Astrocyte (in vitro differentiated cells and primary cell): ENCODE results near the gene CERKL. TPM values are rescaled to one million over a fixed set of nuclear protein-coding genes. Genes with fewer than 3 reads are reported as not detected.

Experiments
- DNase-seq: peaks from one replicate; pipeline ENCODE4 v3.0.0-alpha.2; 2010; ENCODE audit warnings: low read depth
- FAIRE-seq: peaks from 2 replicates; lab custom pipeline; 2011; peaks lifted over from hg19 to GRCh38; lab: Jason Lieb, UNC
- H2AFZ ChIP-seq: 2 replicates; pipeline ENCODE4 v1.6.0; 2012; ENCODE audit warnings: low read depth, low read length, inconsistent platforms
- H3K27ac ChIP-seq: 2 replicates; pipeline ENCODE4 v1.5.1; 2011; ENCODE audit warnings: low read depth, low read length, inconsistent platforms
- H3K27me3 ChIP-seq: 2 replicates; pipeline ENCODE4 v1.6.0; 2011; ENCODE audit warnings: low read length, inconsistent platforms; ENCODE audit not compliant: insufficient read depth
- H3K36me3 ChIP-seq: 2 replicates; pipeline ENCODE4 v1.5.1; 2011; ENCODE audit warnings: low read length, inconsistent platforms; ENCODE audit not compliant: insufficient read depth
- H3K4me1 ChIP-seq: 2 replicates; pipeline ENCODE4 v1.5.1; 2011; ENCODE audit warnings: low read length, inconsistent platforms; ENCODE audit not compliant: insufficient read depth
- H3K4me2 ChIP-seq: 2 replicates; pipeline ENCODE4 v1.6.0; 2012; ENCODE audit warnings: low read length, inconsistent platforms
- H3K4me3 ChIP-seq: 2 replicates; pipeline ENCODE4 v1.5.1; 2011; ENCODE audit warnings: low read depth, mild to moderate bottlenecking, low read length, inconsistent platforms; ENCODE audit not compliant: insufficient read depth
- H3K79me2 ChIP-seq: 2 replicates; pipeline ENCODE4 v1.6.0; 2012; ENCODE audit warnings: mild to moderate bottlenecking, low read length, inconsistent platforms; ENCODE audit not compliant: insufficient read depth
- H3K9ac ChIP-seq: 2 replicates; pipeline ENCODE4 v1.6.0; 2012; ENCODE audit warnings: mild to moderate bottlenecking, low read length, inconsistent platforms
- H3K9me3 ChIP-seq: 2 replicates; pipeline ENCODE4 v1.5.1; 2012; ENCODE audit warnings: low read depth, mild to moderate bottlenecking, low read length, inconsistent platforms; ENCODE audit not compliant: insufficient read depth
- H4K20me1 ChIP-seq: 2 replicates; pipeline ENCODE4 v1.6.0; 2012; ENCODE audit warnings: low read length, inconsistent platforms; ENCODE audit not compliant: insufficient read depth
- H3K27ac Mint-ChIP-seq: one replicate; pipeline ENCODE4 v1.8.0; 2021; ENCODE audit warnings: mild to moderate bottlenecking, mixed read lengths; ENCODE audit not compliant: unreplicated experiment
- H3K27me3 Mint-ChIP-seq: one replicate; pipeline ENCODE4 v1.8.0; 2021; ENCODE audit warnings: low read depth, mixed read lengths; ENCODE audit not compliant: unreplicated experiment
- H3K36me3 Mint-ChIP-seq: one replicate; pipeline ENCODE4 v1.8.0; 2021; ENCODE audit warnings: low read depth, mixed read lengths; ENCODE audit not compliant: unreplicated experiment
- H3K4me1 Mint-ChIP-seq: one replicate; pipeline ENCODE4 v1.8.0; 2021; ENCODE audit warnings: low read depth, mixed read lengths; ENCODE audit not compliant: unreplicated experiment
- H3K4me3 Mint-ChIP-seq: one replicate; pipeline ENCODE4 v1.8.0; 2021; ENCODE audit warnings: mild to moderate bottlenecking, moderate library complexity, mixed read lengths; ENCODE audit not compliant: unreplicated experiment
- H3K9me3 Mint-ChIP-seq: one replicate; pipeline ENCODE4 v1.8.0; 2021; ENCODE audit warnings: mild to moderate bottlenecking, mixed read lengths; ENCODE audit not compliant: unreplicated experiment
- CTCF ChIP-seq: IDR thresholded peaks from 2 replicates; pipeline ENCODE4 v1.5.1; 2011; ENCODE audit warnings: low read depth, mild to moderate bottlenecking, inconsistent platforms, low read length, moderate library complexity; ENCODE audit not compliant: insufficient read depth
- EZH2 ChIP-seq: IDR thresholded peaks from 2 replicates; pipeline ENCODE4 v1.6.1; 2012; ENCODE audit warnings: mild to moderate bottlenecking, low read length, inconsistent platforms; ENCODE audit not compliant: insufficient read depth
- total RNA-seq: library from RNA; stranded (reverse); gene quantifications from 2 replicates; pipeline ENCODE4 v1.2.1, GENCODE V29; 2021

The CERKL gene
- total RNA-seq, 1 donor from 2014 or later: 0.16 TPM

- peaks cover 35% of the 10 kb centered on the region for H3K27me3 Mint-ChIP-seq
- Histone ChIP-seq H2AFZ (no peak overlapping the region), H3K4me2 (no peak overlapping the region), H3K9me3 (no peaks in the 10 kb centered on the region), H3K9ac (no peak overlapping the region), H3K79me2 (no peaks in the 10 kb centered on the region), H3K27me3 (peaks cover 21% of the 10 kb centered on the region), H3K4me1 (no peaks in the 10 kb centered on the region), H3K4me3 (no peak overlapping the region), H4K20me1 (no peaks in the 10 kb centered on the region), H3K36me3 (no peaks in the 10 kb centered on the region), H3K27ac (no peak overlapping the region)
- H3K9me3 Mint-ChIP-seq: peaks cover 12% of the 10 kb centered on the region
- TF ChIP-seq CTCF (no peak), EZH2 (no peak)
- H3K4me1 Mint-ChIP-seq: no peaks in the 10 kb centered on the region
- no peak for FAIRE-seq
- no peaks in the 10 kb centered on the region for H3K36me3 Mint-ChIP-seq
- H3K27ac Mint-ChIP-seq: no peak overlapping the region
- no peak overlapping the region for H3K4me3 Mint-ChIP-seq
- DNase-seq: no peak
Observed at GRCh38 chr2:181667234-181667633, 10.3 kb upstream of the CERKL start.

DNA sequence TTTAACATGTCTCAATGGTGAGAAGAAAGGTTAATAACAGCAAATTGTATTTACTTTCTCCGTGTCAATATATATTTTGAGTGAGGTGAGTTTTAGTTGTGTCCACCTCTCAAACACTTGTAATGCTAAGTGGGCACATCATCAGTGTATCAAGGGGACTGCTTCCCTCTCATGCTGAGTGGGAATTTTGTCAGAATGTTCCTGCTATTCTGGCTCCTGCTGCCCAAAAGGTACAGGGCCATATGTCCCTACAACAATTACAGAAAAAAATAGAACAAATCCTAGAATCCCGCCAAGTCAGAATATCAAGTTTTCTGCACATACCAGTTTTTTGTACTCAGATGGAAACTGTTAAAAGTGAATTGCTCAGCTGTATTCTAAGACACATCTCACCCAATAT, 5.4 kb upstream of the CERKL start:
- Mint-ChIP-seq H3K27ac (no peak overlapping the region), H3K4me3 (no peak overlapping the region), H3K9me3 (peaks cover 12% of the 10 kb centered on the region), H3K4me1 (no peaks in the 10 kb centered on the region), H3K27me3 (peaks cover 53% of the 10 kb centered on the region), H3K36me3 (no peaks in the 10 kb centered on the region)
- Histone ChIP-seq H3K9ac (no peak overlapping the region), H3K27me3 (peaks cover 18% of the 10 kb centered on the region), H3K4me1 (no peaks in the 10 kb centered on the region), H3K36me3 (no peaks in the 10 kb centered on the region), H3K27ac (no peak overlapping the region), H3K79me2 (no peaks in the 10 kb centered on the region), H3K4me2 (no peak overlapping the region), H2AFZ (no peak overlapping the region), H3K4me3 (no peak overlapping the region), H4K20me1 (no peaks in the 10 kb centered on the region), H3K9me3 (no peaks in the 10 kb centered on the region)
- DNase-seq (no peak), FAIRE-seq (no peak)
- TF ChIP-seq EZH2 (no peak), CTCF (no peak)

DNA sequence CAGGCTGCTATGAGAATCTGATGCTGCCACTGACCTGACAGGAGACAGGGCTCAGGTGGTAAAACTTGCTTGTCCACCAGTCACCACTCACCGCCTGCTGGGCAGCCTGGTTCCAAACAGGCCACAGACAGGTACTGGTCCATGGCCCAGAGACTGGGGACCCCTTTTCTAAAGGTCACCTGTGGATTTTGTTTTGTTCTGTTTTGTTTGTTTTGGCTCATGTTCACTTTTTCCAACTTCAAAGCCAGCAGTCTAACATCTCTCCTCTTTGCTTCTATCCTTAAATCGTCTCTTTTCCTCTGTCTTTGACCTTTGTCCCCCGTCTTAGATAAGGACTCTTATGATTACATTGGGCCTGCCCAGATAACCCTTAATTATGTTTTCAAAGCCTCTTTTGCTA, 3.3 kb upstream of the CERKL start:
- H3K79me2 ChIP-seq: no peaks in the 10 kb centered on the region
- no peaks in the 10 kb centered on the region for H3K36me3 ChIP-seq
- H3K4me1 Mint-ChIP-seq: no peaks in the 10 kb centered on the region
- H2AFZ ChIP-seq: no peak overlapping the region
- no peak overlapping the region for H3K4me2 ChIP-seq
- DNase-seq (no peak), FAIRE-seq (no peak)
- TF ChIP-seq CTCF: no peak
- no peak for TF ChIP-seq EZH2
- H3K27me3 ChIP-seq: peaks cover 20% of the 10 kb centered on the region
- H3K27ac ChIP-seq: no peak overlapping the region
- H3K9me3 Mint-ChIP-seq: no peaks in the 10 kb centered on the region
- H3K36me3 Mint-ChIP-seq: no peaks in the 10 kb centered on the region
- H3K27me3 Mint-ChIP-seq: peaks cover 58% of the 10 kb centered on the region
- no peaks in the 10 kb centered on the region for H3K9me3 ChIP-seq
- H3K4me3 ChIP-seq: no peak overlapping the region
- H3K9ac ChIP-seq: no peak overlapping the region
- H4K20me1 ChIP-seq: no peaks in the 10 kb centered on the region
- no peak overlapping the region for H3K4me3 Mint-ChIP-seq
- peaks cover 5% of the 10 kb centered on the region for H3K4me1 ChIP-seq
- no peak overlapping the region for H3K27ac Mint-ChIP-seq
